ENCODE data around the gene AHNAK2.

Gene AHNAK2

DNA sequence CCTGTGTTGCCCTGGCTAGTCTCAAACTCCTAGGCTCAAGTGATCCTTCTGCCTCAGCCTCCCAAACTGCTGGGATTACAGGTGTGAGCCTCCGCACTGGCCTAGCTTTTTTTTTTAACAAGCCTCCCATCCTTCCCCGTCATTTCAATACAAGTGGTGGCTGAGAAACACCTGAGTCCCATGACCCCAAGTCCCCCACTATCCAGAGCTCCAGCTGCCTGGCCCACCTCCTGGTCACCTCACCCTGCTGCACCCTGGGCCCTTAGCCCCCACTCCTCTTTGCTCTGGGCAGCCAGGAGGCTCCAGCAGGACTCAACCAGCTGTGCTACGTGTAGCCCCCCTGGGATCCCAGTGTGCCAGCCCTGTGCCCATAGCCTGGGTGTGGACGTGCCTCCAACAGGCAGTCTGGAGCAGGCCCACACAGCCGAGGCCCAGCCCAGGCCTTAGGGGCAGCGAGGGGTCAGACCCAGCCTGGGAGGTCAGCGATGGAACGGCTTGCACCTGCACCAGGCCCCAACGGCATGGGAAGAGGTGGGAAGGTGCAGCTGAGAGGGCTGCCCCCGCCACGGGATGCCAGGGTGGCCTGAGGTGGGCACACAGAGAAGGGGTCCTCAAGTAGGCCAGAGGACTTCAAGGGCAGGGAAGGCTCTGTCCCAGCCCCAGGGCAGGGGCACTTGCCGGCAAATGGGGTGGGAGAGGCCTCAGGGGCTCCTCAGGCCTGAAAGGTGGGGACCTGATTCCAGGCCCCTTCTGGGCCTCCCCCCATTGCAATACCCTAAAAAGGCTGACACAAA is 6.5 kb downstream of the AHNAK2 start:
- in situ Hi-C loops (cut with HindIII; ENCODE audit: low pct_unique_long_range_greater_than_20kb, low sequenced_read_pairs), result no loop called here
- DNase-seq (ENCODE audit: low read depth in 1 of 2, low spot score in 1 of 2), result no peak
- TF ChIP-seq JUND (IDR thresholded peaks at IDR 0.05; ENCODE audit: low read depth), result no peak

DNA sequence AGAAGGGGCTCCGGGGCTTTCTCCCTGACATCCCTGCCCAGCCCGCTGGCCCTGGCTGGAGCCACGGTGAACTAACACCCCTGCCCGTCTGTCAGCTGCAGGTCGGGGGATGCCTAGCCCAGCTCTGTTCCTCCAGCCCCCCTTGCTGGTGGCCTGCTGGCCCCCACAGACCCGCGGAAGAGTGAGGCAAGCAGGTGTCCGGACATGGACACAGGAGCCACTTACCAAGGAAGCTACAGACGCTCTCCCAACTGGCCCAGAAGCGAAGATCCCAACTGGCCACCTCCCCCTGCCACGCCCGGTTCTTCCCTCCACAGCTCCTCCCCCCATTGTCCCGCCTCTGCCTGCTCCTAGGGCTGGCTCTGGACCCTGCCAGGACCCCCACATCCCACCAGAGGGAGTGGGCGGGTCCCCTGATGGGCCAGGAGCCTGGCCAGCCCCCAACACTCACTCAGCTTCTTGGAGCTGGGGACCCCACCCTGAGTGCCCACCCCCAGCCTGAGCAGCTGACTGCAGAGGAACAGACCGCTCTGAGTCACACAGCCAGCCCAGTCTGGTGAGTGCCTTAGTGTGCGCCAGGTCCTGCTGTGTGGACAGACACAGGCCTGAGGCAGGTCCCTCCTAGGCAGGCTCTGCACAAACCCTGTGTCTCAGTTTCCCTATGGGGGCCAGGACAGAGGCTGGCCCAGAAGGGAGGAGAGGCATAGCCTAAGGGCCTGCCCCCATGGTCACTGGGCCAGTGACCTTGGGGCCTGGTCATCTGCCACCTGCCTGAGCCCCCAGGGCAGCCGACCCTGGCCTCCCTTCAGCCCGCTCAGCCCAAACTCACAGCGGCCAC is 7.7 kb downstream of the AHNAK2 start:
- peak in 1 of 2 experiments; percentile 63 for DNase-seq (ENCODE audit: low read depth in 1 of 2, low spot score in 1 of 2)
- no peak for TF ChIP-seq JUND (IDR thresholded peaks at IDR 0.05; ENCODE audit: low read depth)
- in situ Hi-C loops (cut with HindIII; ENCODE audit: low pct_unique_long_range_greater_than_20kb, low sequenced_read_pairs), result no loop called here

DNA sequence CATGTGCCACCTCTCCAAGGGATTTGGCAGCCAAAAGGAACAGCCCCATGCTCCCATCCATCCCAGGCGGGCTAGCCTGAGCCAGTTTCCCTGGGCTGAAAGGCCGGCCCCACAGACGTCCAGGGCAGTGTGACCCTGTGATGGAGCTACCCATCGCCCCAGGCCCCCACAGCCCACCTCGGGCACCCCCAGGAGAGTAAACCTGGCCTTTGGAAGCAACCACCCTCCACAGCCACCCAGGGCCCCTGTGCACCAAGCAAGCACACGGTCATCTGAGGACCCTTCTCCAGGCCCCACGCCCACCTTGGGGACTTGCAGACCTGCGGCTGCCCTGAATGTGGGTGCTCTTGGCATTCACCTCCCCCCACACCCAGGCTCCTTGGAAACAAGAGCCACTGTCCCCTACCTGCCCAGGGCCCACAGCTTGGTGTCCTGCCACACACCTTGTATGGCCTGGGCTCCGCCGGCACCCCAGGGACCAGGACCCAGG is 8.4 kb downstream of the AHNAK2 start:
- TF ChIP-seq JUND (IDR thresholded peaks at IDR 0.05; ENCODE audit: low read depth), result no peak
- DNase-seq (ENCODE audit: low read depth in 1 of 2, low spot score in 1 of 2), result no peak
- in situ Hi-C loops (cut with HindIII; ENCODE audit: low pct_unique_long_range_greater_than_20kb, low sequenced_read_pairs), result no loop called here

DNA sequence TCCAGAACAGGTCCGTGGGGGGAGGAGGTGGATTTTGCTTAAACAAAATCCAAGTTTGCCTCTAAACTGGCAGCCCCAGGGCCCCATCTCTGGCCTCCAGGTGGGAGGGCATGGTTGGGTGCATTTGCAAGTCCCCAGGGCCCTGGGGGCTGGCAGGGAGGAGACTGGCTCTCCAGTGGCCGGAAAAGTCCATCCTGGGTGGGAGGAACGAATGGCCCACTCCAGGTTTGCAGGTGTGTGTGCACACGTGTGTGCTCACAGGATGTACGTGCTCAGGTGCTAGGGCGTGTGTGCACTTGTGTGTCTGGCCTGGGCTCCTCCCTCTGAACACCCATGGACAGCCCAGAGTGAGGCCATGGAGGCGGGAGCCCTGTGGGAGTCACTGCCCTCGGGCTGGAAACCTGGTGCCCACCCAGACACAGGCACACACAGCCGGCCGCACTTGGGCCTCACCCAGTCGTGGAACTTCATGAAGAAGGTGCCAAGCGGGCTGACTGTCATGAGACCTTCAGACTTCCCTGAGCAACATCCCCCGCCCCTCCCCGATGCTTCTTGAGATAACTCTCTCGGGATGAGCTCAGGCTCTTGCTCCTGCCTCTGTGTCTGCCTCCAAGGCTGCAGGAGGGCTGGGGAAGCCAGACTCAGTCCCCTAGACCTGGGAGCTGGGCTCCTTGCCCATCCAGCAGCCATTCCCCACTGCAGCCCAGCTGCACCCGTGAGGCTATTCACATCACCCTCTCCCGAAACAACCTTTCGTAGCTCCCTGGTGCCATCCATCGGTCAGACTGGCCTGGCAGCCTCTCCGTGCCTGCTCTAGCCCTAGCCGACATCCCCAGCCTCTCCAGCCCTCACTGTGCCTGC is 9.4 kb downstream of the AHNAK2 start:
- DNase-seq (ENCODE audit: low read depth in 1 of 2, low spot score in 1 of 2), result peak in 1 of 2 experiments; percentile 84
- TF ChIP-seq JUND (IDR thresholded peaks at IDR 0.05; ENCODE audit: low read depth), result no peak
- in situ Hi-C loops (cut with HindIII; ENCODE audit: low pct_unique_long_range_greater_than_20kb, low sequenced_read_pairs), result no loop called here

DNA sequence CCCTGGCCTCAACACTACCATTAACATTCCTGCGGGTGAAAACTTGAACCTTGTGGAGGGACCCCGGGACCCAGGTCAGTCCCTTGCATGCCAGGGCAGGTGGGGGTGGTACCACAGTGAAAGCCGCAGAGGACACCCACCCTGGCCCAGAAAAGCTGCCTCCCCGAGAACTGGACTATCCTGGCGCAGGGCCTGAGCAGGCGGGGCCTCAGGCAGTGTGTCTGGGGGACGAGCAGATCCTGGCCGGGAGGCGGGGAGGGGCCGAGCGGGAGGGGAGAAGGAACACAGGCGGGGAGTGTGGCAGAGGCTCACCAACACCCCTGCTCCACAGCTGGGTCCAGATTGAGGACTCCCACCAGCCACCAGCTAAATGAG is 10.0 kb downstream of the AHNAK2 start:
- TF ChIP-seq JUND (IDR thresholded peaks at IDR 0.05; ENCODE audit: low read depth), result no peak
- in situ Hi-C loops (cut with HindIII; ENCODE audit: low pct_unique_long_range_greater_than_20kb, low sequenced_read_pairs), result no loop called here
- DNase-seq (ENCODE audit: low read depth in 1 of 2, low spot score in 1 of 2), result peak in 1 of 2 experiments; percentile 84

DNA sequence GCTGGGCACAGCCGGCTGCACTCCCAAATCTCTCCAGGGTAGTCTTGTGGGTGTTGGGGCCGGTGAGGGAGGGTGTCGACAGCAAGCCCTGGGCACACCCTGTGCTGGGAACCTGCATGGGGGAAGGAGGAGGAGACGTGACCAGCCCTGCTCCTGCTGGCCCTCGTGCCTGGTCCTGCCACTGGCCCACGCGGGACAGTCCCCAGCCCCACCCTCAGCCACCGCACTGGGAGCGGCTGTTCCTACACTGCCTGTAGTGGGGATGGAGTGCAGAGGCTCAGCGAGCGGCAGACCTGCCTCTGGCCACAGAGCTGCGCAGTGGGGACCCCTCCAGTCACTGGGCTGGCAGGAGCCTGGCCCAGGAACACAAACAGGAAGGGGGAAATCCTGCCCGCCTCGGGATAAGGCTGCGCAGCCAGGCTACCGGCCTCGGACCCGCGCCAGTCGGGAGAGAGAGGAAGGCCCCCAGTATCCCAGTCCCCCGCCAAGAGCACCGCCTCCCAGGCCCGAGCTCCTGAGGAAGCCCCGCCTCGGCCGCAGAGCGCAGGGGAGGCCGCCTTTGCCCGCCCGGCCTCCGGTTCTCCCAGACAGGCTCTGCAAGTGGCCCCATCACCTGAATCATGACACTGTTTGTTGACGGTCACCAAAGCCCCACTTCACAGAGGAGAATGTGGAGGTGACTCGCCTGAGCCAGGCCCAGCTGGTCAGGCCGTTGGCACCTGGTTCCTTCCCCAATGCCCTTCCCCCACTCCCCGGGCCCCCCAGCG is 10.6 kb downstream of the AHNAK2 start:
- no peak for TF ChIP-seq JUND (IDR thresholded peaks at IDR 0.05; ENCODE audit: low read depth)
- peak in 1 of 2 experiments; percentile 87 for DNase-seq (ENCODE audit: low read depth in 1 of 2, low spot score in 1 of 2)
- in situ Hi-C loops (cut with HindIII; ENCODE audit: low pct_unique_long_range_greater_than_20kb, low sequenced_read_pairs), result no loop called here

DNA sequence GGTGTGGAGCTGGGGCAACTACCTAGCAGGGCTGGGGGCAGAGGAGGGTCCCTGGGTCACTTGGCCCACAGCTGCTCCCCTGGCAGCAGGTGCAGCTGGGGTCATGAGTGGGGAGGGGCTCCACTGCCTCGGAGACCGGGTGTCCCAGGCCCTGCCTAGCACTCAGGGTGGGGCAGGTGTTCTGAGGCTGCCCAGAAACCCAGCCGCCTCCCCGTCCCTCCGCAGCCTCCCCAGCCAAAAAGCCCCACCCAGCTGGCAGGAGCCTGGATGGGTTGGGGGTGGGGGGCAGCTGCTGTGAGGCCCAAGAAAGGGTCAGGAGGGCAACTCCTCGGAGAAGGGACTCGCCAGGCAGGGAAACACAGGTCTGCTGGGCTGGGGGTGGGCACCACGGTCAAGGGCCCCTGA is 11.2 kb downstream of the AHNAK2 start:
- DNase-seq (ENCODE audit: low read depth in 1 of 2, low spot score in 1 of 2), result no peak
- TF ChIP-seq JUND (IDR thresholded peaks at IDR 0.05; ENCODE audit: low read depth), result no peak
- in situ Hi-C loops (cut with HindIII; ENCODE audit: low pct_unique_long_range_greater_than_20kb, low sequenced_read_pairs), result no loop called here

DNA sequence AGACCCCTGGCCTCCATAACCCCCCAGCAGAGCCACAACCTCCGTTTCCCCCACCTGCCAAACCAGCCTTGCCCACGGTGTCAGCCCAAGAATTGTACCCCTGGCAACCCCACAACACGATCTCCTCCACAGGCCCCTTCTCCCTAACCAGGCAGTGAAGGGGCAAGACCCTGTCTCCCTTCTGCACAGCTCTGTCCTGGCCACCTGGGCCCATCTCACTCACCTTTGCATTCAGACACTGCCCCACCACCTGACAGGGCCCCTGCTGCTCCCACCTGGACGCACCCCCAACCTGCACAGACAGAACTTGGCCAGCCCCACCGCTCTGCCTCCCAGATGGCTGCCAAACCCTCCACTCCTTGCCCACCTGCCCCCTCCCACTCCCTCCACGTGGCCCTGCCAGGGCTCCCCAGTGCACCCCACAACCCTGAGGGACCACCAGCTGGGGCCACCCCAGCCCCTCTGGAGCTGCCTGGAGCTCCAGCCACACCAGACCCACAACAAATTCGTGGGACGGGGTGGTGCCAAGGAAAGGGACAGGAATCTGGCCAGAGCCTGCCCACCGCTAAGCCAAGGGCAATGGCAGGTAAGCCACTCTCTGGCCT is 11.8 kb downstream of the AHNAK2 start:
- in situ Hi-C loops (cut with HindIII; ENCODE audit: low pct_unique_long_range_greater_than_20kb, low sequenced_read_pairs), result no loop called here
- no peak for TF ChIP-seq JUND (IDR thresholded peaks at IDR 0.05; ENCODE audit: low read depth)

DNA sequence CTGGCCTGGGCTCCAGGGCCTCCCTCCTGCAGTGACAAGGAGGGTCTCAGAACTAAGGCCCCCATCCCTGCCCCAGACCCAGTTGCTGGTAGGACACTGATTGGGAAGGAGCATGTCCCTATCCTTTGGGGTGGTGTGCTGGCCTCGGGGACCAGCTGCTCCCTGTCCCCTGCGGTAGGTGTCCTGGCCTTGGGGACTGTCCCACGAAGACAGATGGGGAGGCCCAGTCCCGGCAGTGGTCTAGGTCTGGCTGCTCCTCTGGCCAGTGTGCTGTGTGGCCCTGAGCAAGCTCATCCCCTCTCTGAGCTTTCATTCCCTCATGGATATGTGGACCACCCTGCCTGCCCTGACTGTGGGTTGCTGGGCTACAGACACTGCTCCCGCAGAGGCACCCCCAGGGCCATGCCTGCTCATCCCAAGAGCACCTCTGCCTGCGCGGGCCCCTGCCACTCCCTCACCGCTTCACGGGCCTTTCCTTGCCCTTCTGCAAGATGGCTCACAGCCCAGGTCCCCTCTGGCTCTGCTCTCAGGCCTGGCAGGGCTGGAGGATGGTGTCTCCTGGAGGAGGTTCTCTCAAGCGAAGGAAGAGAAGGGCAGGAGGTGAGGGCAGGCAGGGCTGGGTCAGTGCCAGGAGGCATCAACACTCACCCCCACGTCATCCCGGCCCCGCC is 12.5 kb downstream of the AHNAK2 start:
- TF ChIP-seq JUND (IDR thresholded peaks at IDR 0.05; ENCODE audit: low read depth), result no peak
- in situ Hi-C loops (cut with HindIII; ENCODE audit: low pct_unique_long_range_greater_than_20kb, low sequenced_read_pairs), result no loop called here
- DNase-seq (ENCODE audit: low read depth in 1 of 2, low spot score in 1 of 2), result no peak

More for the DNA sequence above, 11.8 kb downstream of the AHNAK2 start:
- DNase-seq (ENCODE audit: low read depth in 1 of 2, low spot score in 1 of 2), result no peak

DNA sequence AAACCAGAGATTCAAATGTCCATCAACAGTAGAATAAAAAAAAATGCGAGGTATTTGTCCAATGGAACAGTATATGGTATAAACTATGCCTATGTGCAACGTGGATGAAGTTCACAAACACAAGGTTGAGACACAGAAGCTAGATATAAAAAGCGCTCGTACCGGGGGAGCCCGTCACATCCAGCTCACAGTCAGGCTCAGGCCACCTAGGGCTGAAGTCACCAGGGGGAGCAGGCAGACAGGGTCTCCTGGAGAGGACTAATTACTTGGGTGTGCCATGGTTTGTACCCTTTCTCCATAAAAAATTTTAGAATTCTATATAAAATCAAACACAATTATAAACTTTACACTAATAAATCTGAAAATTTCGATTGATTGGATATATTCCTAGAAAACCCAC is 13.6 kb downstream of the AHNAK2 start:
- in situ Hi-C loops (cut with HindIII; ENCODE audit: low pct_unique_long_range_greater_than_20kb, low sequenced_read_pairs), result no loop called here
- DNase-seq (ENCODE audit: low read depth in 1 of 2, low spot score in 1 of 2), result no peak
- no peak for TF ChIP-seq JUND (IDR thresholded peaks at IDR 0.05; ENCODE audit: low read depth)

All from T47D (cell line).